H4 (cell line): Measurements from ENCODE around the gene PTPN3. TPM values are rescaled to one million over a fixed set of nuclear protein-coding genes. Genes with fewer than 3 reads are reported as not detected.

ENCODE experiments used
- DNase-seq: peaks from one replicate; pipeline ENCODE4 v3.0.0-alpha.2; 2015; ENCODE audit warnings: low spot score
- total RNA-seq: library from RNA; depleted of rRNA; stranded (reverse); fragments of >200 nt; shearing (Covaris generic); gene quantifications from 2 replicates; pipeline ENCODE4 v1.2.3, GENCODE V29; 2014

Gene PTPN3
- total RNA-seq, 1 experiment from 2014 or later = 5.2 TPM

DNA sequence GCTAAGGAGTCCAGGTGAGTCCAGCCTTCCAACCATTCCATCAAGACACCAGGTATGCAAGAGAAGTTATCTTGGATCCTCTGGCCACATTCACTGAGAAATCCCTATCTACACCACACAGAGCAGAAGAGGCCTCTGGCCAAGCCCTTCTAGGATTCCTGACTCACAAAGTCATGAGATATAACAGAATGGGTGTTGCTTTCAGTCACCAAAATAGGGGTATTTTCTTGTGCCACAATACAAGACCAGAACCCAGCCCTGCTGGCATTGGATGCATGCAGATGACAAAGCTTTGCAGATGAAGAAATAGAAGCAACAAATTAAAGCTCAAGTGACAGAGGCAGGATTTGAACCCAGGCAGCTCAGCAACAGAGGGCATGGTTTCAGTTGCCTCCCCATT lies 73.5 kb downstream of the PTPN3 start:
- DNase-seq = no peak

DNA sequence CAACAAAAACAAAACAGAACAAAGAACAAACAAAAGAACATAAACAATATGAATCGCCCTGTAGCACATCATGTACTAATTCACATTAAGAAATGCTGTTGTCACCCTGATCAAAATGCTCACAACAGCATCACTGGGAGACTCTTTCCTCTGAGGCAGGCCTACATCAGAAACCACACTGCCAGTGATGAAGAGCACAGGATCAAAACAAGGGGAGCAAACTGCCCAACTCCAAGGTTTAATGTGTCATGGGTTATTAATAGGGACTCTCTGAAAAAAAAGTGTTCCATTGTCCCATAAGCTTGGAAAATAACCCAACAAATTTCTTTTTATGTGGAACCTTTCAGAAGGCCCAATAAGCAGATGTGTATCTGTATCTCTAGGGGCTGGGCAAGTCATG lies 74.2 kb downstream of the PTPN3 start:
- no peak for DNase-seq

DNA sequence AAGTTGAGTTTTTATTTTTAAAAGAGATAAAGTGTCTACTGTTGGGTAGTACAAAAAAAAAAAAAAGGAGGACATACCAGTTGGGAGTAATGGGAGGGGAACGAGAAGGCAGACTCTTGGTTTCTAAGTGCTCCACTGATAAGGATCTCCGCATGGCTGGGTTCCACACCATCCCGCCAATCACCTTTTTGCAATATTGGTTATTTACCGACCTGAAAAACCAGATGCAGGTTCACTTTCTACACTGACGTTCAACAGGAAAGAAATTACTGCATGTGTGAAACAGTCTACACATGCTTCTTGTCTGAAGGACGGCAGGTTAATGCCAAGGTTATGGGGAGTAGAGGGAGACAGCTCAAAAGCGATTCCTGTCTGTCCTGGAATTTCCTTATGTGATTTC lies 75.5 kb downstream of the PTPN3 start:
- DNase-seq = no peak

DNA sequence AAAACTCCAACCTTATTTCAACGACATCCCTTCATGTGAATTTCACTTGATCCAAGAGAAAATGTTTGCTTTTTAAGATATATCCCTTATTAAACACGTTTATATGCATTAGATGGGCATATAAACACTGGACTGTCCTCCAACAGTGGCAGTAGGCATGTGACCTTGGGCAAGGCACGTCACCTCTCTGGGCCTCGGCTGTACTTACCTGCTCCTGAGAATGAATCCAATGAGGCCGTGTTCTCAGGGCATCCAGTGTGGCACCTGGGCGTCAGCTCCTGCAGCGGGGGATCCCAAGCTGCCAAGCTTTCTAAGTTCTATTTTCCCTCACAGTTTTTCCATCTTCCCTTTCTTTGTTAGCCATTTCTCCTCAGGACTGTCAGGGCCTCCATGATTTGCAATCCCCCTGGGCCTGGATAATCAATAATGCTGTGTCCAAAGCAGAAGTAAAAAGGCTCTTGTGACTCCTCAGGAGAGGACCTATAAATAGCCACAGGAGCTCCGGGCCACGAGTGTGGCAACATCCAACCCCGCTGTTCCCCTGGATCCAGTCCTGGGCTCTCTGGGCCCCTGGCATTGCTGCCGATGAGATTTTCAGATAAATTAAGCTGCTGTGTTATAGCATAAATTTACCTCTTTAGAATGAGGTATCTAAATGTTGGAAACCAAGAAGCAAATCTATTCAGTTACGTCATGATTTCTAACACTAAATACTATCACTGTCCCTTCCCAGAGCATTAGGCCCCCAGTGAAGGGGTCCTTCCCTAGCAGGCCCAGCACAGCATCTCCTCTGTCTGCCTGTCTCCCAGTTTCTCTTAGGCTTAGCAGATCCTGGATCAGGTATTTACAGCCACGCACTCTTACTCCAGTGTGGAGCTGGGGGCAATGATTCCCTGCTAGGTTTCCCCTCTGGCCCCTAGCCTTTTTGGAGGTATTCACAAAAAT lies 76.8 kb downstream of the PTPN3 start:
- DNase-seq = no peak

DNA sequence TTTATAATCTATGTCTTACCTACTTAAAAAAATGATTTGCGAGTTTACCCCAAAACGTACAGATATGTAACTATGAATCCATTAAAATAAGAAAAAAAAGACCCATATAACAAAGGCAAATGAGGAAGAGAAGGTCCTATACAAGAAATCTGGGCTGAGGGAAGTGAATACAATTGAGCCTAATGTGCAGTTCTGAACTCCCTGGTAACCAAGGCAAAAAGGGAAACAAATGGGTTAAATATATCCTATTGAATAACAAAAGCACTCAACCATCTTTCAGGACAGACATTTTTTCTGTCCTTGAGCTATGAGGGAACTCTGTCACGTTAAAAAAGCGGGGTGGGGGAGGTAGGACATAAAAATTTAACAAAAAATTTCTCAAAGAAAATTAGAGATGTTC lies 78.6 kb downstream of the PTPN3 start:
- DNase-seq = no peak

DNA sequence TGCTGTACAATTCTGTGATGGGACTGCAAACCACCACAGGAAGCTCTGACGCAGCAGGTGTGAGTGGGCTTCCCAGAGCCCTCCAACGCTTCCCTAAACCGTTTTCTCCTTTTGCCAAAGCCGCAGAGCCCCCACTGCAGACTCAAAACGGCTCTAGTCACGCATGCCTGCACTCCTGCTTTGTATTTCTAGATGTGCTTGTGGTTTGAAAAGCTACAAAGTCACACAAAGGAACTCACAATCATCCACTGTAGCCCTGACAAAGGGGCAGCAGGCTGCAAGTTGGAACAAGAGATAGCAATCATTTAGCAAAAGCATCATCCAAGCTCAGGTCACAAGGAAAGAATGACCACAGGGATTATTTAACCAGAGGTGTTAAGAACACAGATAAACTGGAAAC lies 79.3 kb downstream of the PTPN3 start:
- DNase-seq = no peak

DNA sequence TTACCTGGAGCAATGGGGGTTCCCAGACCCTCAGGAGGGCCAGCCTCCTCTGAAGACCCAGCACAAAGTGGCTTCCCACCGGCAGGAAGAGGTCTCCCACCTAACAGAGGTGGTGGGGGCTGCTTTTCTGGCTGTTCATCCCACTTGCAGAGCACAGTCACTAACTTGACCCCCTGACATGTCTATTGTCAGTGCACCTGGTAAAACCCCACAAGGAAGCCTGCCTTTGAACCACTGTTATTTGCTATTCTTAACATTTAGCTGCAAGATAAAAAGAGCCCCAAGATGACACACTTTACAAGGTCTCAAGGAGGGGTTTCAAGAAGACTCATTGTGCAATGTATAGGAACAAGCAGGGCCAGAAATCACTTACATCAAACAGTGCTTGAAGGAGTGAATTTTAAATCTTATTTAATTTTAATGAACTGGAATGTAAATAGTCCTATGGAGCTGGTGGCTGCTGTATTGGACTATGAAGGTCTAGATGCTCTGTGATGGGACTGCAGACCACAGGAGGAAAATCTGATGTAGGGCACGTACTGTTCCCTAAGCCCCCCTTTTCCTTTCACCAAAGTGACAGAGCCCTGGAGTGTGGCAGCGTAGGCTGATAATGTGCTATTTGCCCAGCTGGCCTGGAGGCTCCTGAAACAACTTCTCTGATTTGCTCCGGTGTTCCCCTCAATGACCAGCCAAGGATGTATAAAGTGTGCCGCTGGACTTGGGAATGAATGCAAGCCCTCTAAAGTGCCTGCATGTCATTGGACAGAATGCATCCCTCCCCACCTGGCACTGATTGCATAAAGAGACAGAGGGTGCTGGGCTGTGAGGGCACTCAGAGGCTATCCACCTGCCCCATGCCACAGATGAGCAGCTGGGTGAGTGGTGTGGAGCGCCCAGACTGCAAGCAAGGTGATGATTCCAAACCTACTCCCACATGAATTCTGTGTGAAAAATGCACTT lies 80.2 kb downstream of the PTPN3 start:
- DNase-seq = no peak

DNA sequence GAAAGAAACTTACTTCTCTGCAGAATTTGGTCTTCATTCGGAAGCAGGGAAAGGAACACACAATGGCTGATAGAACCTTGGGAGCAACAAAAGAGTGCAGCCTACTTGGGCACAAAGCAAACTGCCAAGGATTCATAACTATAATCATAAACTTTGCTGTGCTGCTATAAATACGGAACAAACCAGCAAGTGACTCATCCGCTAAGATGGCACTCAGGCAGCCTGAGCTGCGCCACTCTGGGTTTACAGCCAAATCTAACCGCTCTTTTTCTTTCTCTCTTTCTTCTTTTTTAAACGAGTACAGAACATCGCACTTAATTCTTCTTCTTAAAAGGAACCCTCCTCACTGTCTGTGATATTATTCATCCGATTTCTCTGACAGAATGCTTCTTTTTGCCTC lies 81.1 kb downstream of the PTPN3 start:
- DNase-seq = no peak

DNA sequence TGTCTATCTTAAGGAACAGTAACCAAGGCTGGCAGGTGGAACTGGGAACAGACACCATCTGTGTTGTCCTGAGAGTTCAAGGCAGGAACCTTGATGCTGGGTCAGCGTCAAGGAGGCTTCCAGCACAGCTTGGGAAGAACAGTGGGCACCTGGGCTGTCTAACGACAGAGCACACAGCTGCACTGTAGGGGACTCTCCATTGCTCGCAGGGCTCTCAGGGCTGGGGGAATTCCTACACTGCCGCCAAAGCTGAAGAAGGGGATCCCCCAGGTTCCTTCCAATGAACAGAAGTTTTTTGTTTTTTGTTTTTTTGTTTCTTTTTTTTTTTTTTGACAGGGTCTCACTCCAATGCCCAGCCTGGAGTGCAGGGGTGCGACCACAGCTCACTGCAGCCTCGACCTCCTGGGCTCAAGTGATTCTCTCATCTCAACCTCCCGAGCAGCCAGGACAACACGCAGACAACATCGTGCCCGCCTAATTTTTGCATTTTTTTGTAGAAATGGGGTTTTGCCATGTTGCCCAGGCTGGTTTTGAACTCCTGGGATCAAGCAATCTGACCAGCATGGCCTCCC lies 81.9 kb downstream of the PTPN3 start:
- no peak for DNase-seq

DNA sequence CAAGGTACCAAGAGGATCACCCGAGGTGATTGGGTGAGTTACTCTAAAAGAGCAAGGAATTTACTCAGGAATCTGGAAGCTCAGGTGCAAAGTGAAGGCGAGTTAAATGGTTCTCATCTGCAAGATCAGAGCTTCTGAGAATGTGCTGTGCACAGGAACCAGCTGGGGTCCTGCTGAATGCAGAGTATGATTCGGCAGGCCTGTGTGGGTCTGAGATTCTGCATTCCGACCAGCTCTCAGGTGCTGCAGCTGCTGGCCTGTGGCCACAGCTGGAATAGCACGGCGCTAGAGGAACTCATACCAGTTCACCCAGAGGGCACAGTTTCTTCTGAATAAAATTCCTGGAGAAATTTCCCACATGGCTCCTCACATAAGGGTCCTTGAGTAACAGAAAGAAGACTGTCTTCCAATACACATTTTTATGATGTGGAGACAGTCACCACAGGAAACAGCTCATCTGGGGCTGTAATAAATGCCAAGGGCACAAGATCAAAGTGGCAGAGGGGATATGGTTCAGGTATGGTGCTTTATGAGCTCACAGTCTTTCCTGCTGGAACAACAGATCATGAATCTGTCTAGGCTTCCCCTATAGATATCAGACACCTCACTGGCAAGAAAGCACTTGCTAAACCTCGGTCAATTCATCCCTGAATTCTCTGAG lies 83.9 kb downstream of the PTPN3 start:
- DNase-seq = no peak

DNA sequence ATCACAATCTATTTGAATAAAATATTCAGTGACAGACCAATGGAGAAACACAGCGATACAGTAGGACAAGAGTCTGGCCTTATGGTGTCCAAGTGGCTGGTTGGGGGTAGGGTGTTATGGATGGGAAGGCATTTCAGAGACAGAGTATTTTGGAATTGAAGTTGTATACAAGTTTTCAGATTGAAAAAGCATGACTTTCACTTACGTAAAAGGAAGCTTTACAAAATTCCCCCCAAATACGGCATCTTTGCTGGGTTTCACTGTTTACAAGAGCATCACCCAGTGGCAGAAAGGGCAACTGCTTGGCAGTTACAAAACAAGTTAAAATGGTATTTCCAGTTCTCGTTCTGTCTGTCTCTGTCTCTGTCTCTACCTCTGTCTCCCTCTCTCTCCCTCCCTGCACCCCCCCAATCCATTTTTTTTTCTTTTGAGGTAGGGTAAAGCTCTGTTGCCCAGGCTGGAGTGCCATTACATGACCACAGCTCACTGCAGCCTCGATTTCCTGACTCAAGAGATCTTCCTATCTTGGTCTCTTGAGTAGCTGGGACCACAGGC lies 86.2 kb downstream of the PTPN3 start:
- DNase-seq = no peak

DNA sequence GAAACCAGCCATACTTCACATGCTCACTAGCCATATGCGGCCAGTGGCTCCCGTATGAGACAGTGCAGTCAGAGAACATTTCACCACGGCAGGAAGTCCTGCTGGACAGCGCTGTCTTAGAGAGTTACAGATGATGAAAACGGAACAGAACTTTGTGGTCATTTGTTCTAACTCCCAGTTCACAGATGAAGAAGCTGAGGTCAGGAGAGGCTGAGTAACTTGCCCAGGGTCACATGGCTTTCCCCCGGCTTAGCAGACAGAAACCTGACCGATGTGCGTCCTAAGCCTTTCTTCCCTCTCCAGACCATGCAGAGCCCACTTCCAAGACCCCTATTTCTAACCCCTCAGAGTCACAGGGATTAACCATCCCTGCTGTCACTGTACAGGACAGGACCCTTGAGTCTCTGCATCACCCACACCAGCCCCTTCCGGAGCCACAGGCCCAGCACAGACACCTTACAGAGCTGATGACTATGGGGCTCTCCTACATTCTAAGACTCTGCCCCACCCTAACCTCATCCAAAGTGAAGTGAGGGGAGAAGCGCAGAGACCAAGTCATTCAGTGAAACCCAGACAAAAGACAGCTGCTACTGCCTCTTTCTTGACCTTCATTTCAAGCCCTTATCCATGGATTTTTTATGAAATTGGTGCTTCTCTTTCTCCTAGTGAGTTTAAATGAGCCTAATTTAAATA lies 86.9 kb downstream of the PTPN3 start:
- DNase-seq = no peak

DNA sequence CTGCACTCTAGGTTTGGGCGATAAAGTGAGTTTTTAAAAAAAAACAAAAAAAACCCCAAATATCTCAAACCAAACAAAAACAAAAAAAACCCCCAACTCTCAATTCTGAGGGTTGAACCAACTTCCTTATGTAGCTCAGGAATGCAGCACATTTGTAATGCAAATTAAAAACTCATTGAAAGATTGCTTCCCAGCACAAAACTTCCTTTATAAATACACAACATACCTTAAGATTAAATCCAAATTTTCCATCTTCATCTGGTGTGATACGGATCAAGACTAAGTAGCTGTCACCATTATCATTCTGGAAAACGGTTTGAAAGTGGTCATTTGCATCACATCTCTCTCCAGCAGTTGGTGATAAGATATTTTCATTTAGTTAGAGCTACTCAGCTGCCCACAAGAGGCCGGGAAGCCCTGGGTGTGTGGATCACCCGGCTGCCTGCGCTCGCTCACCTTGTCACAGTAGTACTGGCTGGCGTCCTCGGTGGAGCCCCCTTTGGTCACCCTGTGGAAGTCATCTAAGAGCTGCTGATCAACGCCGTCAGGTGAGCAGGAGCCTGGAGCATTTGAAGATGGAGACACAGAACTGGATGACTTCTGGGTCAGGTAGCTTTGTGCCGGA lies 88.2 kb downstream of the PTPN3 start:
- no peak for DNase-seq

DNA sequence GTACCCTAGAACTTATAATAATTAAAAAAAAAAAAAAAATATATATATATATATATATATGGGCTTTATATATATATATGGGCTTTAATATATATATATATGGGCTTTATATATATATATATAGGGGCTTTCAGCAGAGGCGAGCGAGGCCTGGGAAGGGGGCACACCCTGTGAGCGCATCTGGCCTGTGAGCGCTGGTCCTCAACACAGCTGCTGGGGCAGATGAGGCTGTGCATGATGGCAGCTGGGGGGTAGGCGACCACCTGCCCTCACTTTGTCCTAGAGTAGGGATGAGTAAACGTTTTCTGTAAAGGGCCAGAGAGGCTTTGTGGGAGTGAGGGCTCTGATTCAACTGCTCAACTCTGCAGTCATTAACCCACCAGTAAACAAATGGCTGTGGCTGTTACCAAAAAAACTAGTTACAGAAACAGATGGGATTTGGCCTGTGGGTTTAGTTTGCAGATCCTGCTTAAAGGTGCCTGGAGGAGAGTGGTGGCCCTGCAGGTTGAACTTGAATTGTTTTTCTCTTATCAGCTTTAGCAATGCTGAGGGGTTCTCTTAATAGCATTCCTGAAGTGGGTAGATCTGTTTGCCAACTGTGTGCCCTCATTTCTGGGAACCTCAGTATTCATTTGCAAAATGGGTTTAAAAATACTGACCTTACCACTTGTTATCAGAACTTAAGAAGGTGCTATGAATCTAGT lies 89.2 kb downstream of the PTPN3 start:
- DNase-seq = no peak

DNA sequence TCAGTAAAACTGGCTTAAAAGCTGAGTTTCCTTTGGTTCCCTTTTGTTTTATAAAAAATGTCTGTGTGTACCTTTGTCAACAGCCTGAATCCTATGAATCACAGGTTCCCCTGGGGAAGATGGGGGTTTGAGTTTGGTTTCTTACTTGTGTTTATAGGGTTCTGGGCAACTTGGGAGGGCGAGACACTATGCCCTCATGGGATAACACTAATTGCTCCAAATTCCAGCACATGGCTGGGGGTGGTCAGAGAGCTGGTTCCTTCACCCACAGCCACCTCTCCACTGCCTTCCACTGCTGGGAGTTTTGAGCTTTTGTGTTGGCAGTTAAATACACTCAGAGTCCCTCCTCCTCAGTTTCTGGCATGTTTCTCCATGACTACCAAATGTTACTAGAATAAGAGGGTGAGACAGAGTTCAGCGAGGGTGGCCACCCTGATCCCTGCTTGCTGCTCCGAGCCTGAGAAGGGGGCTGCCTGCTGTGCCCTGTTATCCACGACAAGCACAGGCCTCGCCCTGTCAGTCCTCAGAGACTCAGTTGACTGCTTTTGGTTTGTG lies 94.3 kb downstream of the PTPN3 start:
- no peak for DNase-seq

DNA sequence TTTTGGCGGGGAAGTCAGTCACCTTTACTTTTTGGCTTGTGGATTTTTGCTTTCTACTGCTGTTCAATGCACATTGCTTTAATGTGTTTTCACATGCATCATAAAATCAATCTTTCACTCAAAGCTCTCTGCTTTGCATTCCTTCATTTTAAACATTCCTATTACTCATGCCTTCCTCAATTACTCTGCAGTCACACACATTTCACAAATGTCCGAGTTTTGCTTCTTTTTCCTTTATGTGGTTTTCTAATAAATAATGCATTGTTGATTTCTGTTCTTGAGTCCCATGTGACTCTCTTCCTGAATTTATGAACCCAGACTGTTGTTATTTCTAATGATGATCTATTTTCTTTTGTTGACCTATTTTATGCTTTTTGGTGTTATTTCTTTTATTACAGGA lies 95.0 kb downstream of the PTPN3 start:
- DNase-seq = no peak

DNA sequence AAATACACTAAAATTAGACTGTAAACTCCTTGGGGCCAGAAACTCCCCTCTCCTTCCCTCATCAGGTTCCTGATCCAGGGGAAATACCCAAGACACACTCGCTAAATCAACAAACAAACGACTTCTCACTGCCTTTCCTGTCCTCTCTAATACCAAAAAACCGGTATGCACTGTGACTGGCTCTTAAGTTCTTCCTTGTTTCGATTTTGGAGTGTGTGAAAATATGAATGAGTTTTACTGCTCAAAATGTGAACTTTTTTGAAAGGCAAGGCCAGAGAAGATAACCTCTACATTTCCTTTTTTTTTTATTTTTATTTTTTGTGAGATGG lies 96.2 kb downstream of the PTPN3 start:
- no peak for DNase-seq

DNA sequence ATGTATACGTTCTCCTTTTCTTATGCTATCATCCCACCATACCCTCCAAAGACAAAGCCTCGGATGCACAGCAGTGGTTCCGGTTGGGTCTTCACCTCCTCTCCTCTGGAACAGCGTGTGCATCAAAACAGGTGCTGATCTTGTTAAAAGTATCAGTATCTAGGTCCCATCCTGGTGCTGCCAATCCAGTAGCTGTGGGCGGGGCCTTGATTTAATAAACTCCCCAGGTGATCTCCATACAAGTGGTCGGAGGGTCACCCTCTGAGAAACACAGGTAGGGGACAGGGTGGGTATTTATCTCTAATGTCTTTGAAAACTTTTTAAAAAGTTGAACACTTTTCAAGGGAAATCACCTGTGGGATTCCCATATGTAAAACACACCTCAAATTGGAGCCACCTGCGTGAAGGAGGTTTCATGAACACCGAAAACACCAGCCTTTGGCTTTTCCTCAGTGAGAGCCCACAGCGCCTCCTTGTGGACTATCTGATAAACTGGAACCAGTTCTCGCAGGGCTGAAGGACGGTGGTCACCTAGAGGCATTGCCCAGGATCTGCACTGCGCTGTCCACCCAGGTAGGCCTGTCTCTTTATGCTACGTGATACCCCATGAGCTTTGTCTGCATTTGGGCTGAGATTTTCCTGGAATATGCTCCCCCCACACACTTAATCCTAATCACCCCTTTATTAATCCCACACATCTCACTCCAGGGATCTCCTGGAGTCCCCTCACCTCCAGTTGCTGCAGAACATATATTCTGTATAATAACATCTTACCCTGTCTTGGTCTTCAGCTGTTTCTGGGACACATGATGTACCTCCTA lies 96.7 kb downstream of the PTPN3 start:
- DNase-seq = peak; percentile 54
